Sigmoid colon (tissue), 7 donors: Measurements from ENCODE around the gene ZNF638. TPM values are rescaled to one million over a fixed set of nuclear protein-coding genes. Genes with fewer than 3 reads are reported as not detected.

Source experiments
- DNase-seq: peaks from one replicate; pipeline ENCODE4 v3.0.0-alpha.2; 2019
- H3K27ac ChIP-seq, 4 donors: fragments of 200-600 bp; sonication (generic); one replicate each; pipeline ENCODE4 v1.5.1; 2016 to 2019; ENCODE audit warnings: mild to moderate bottlenecking in 1 of 4
- H3K27me3 ChIP-seq, 3 donors: fragments of 200-600 bp; sonication (generic); one replicate each; pipeline ENCODE4 v1.5.1; 2019; ENCODE audit warnings: mild to moderate bottlenecking in 1 of 3
- H3K36me3 ChIP-seq, 4 donors: fragments of 200-600 bp; sonication (generic); one replicate each; pipeline ENCODE4 v1.5.1; 2016 to 2019
- H3K4me1 ChIP-seq, 4 donors: fragments of 200-600 bp; sonication (generic); one replicate each; pipeline ENCODE4 v1.5.1; 2017 to 2019
- H3K4me3 ChIP-seq, 4 donors: fragments of 200-600 bp; sonication (generic); one replicate each; pipeline ENCODE4 v1.5.1; 2017 to 2019; ENCODE audit warnings: mild to moderate bottlenecking in 2 of 4, moderate library complexity in 1 of 4
- H3K9me3 ChIP-seq, 4 donors: fragments of 200-600 bp in 3 of 4; sonication (generic) in 3 of 4; one replicate each; pipeline versions ENCODE4 v1.5.1 to v1.6.1; 2013 to 2019
- EP300 ChIP-seq, 4 donors: sonication (generic); formaldehyde crosslinking; IDR thresholded peaks; one replicate each; pipeline ENCODE4 v1.6.1; 2017; ENCODE audit warnings: antibody characterized with exemption in 4 of 4
- POLR2A ChIP-seq, 2 donors: fragments of 450-650 bp; IDR thresholded peaks; one replicate each; pipeline ENCODE4 v1.6.1; 2016; ENCODE audit warnings: antibody characterized with exemption in 2 of 2, mild to moderate bottlenecking in 2 of 2, moderate library complexity in 2 of 2
- POLR2AphosphoS5 ChIP-seq, 4 donors: sonication (generic); formaldehyde crosslinking; IDR thresholded peaks; one replicate each; pipeline ENCODE4 v1.6.1; 2017; ENCODE audit warnings: antibody characterized with exemption in 4 of 4
- WGBS, 2 donors: extraction: QIAGEN DNeasy Blood & Tissue Kit; methylation state at CpG; one replicate each; pipeline ENCODE4 v1.1.7; 2013; 5-methylcytosine and 5-hydroxymethylcytosine counted together
- intact Hi-C: fragments of 100-400 bp; cut with DNase I; formaldehyde crosslinking; loops from one replicate; pipeline ENCODE4 v1.15.1; 2023
- polyA plus RNA-seq, 3 donors: library from polyadenylated mRNA; stranded (reverse); fragments of 200-250 nt; gene quantifications; one replicate each; pipeline ENCODE4 v1.2.3, GENCODE V29; 2013
- total RNA-seq, 4 donors: library from RNA; depleted of rRNA; stranded (reverse); fragments of >200 nt; gene quantifications; one replicate each; pipeline ENCODE4 v1.1.0, GENCODE V29; 2016
- TF ChIP-seq, protein P1 (sequence below), 4 experiments: fragments of 450-650 bp in 3 of 4; fragments of 200-600 bp in 1 of 4; IDR thresholded peaks; one replicate each; pipeline ENCODE4 v1.5.1; 2016 to 2019; ENCODE audit warnings: antibody characterized with exemption in 4 of 4, mild to moderate bottlenecking in 3 of 4, moderate library complexity in 2 of 4
- donor health status: healthy with polysubstance abuse.
- donor health status: Bipolar disorder and iron deficiency.
- donor health status: healthy.

Gene ZNF638
- total and polyA plus RNA-seq, 7 donors = 28.7 to 184 (median 161) TPM

DNA sequence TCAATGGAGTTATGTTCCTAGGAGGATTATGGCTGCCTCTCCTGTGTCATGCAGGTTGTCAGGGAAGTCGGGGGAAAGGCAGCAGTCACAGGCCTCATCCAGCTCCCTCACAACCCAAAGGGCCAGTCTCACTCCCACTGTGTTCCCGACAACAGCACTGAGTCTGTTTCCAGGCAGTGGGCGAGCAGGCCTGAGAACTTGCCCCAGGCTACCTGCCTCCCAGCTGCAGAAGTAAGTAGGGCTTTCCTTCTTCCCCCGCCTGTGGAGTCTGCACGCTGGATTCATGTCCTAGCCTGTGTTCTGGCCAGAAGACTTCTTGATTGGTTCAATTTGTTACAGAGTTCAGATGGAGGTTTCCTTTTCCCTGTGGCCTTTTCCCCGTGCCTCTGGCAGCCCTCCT lies 8.2 kb upstream of the ZNF638 start:
- Histone ChIP-seq H3K9me3 (peaks cover 0 to 7% (median 0%) of the 10 kb centered on the region in 4 donors), H3K4me1 (no peaks in the 10 kb centered on the region), H3K36me3 (no peaks in the 10 kb centered on the region), H3K27ac (no peak overlapping the region), H3K27me3 (no peaks in the 10 kb centered on the region), H3K4me3 (no peak overlapping the region)
- intact Hi-C loops = no loop called here
- TF ChIP-seq, protein P1, sequence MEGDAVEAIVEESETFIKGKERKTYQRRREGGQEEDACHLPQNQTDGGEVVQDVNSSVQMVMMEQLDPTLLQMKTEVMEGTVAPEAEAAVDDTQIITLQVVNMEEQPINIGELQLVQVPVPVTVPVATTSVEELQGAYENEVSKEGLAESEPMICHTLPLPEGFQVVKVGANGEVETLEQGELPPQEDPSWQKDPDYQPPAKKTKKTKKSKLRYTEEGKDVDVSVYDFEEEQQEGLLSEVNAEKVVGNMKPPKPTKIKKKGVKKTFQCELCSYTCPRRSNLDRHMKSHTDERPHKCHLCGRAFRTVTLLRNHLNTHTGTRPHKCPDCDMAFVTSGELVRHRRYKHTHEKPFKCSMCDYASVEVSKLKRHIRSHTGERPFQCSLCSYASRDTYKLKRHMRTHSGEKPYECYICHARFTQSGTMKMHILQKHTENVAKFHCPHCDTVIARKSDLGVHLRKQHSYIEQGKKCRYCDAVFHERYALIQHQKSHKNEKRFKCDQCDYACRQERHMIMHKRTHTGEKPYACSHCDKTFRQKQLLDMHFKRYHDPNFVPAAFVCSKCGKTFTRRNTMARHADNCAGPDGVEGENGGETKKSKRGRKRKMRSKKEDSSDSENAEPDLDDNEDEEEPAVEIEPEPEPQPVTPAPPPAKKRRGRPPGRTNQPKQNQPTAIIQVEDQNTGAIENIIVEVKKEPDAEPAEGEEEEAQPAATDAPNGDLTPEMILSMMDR (IDR thresholded peaks at IDR 0.05) = no peak
- TF ChIP-seq POLR2A (IDR thresholded peaks at IDR 0.05) (no peak), POLR2AphosphoS5 (IDR thresholded peaks at IDR 0.05) (no peak), EP300 (IDR thresholded peaks at IDR 0.05) (no peak)
- WGBS, 2 donors = 92% methylated on average over 6 of the region's 6 CpGs
- no peak for DNase-seq

DNA sequence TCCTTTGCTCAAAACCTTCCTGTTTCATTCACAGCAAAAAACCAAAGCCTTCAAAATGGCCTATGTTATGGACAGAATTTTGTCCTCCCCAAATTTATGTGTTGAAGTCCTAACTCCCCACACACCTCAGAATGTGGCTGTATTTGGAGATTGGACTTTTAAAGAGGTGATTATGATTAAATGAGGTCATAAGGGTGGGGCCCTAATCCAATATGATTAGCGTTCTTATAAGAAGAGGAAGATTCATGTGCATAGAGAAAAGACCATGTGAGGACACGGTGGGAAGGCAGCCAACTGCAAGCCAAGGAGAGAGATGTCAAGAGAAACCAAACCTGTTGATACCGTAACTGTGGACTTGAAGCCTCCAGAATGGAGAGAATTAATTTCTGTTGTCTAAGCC lies 4.6 kb upstream of the ZNF638 start:
- no peaks in the 10 kb centered on the region for H3K9me3 ChIP-seq
- no peak for DNase-seq
- no peaks in the 10 kb centered on the region for H3K27me3 ChIP-seq
- no peaks in the 10 kb centered on the region for H3K36me3 ChIP-seq
- H3K4me3 ChIP-seq = no peak overlapping the region
- TF ChIP-seq EP300 (IDR thresholded peaks at IDR 0.05) (no peak), POLR2A (IDR thresholded peaks at IDR 0.05) (no peak), POLR2AphosphoS5 (IDR thresholded peaks at IDR 0.05) (no peak)
- TF ChIP-seq, protein P1 (IDR thresholded peaks at IDR 0.05) = no peak
- peaks cover 0 to 5% (median 2%) of the 10 kb centered on the region in 4 donors for H3K4me1 ChIP-seq
- no peak overlapping the region for H3K27ac ChIP-seq
- intact Hi-C loops = no loop called here
- 92 to 96% methylated on average over 3 of the region's 3 CpGs for WGBS, 2 donors

DNA sequence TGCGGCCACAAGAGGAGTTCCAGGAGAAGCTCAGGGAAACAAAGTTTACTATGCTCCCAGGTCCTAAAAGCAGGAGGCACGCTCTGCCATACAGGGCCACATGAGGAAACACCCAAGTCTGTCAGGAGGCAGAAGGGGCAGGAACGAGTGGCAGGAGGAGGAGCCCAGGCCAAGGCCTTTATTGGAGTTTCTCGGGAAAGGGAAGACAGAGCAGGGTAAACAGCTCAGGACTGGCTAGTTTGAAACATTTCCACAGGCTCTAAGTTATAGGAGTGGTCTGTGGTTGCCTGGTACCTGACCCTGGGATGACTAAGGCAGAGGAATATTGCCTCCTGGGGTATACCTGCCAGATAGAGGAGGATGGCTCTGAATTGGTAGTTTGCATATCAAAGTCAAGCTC lies 3.7 kb upstream of the ZNF638 start:
- WGBS, 2 donors = 27 to 58% methylated on average over 4 of the region's 4 CpGs
- H3K27me3 ChIP-seq = no peaks in the 10 kb centered on the region

DNA sequence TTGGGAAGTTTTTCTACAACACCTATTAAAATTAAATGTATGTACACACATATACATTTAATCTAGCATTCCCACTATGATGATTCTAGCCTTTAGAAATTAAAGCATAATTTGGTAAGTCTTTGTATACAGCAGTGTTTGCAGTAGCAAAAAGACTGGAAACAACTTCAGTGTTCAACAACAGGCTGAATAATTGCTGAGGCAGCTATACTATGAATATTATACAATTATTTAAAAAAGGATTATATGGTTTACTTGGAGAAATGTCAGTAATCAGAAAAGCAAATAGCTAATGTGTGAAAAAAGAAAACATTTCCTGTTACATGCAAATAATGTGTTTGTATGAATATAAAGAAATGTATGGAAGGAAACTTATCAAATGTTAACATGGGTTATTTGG lies 1.4 kb upstream of the ZNF638 start:
- no peak overlapping the region for H3K4me3 ChIP-seq
- H3K27me3 ChIP-seq = no peaks in the 10 kb centered on the region
- DNase-seq = no peak
- no peak overlapping the region for H3K27ac ChIP-seq
- H3K4me1 ChIP-seq = peaks cover 0 to 30% (median 24%) of the 10 kb centered on the region in 4 donors
- no peaks in the 10 kb centered on the region for H3K9me3 ChIP-seq
- TF ChIP-seq POLR2A (IDR thresholded peaks at IDR 0.05) = no peak
- no peak for TF ChIP-seq EP300 (IDR thresholded peaks at IDR 0.05)
- no peak for TF ChIP-seq POLR2AphosphoS5 (IDR thresholded peaks at IDR 0.05)
- TF ChIP-seq, protein P1 (IDR thresholded peaks at IDR 0.05) = no peak
- intact Hi-C loops = loop anchor here (5.0 kb wide), 2 partner anchors 53 to 198 kb away; partner anchors contain the start of genes MCEE and MPHOSPH10
- H3K36me3 ChIP-seq = peaks cover 0 to 4% (median 0%) of the 10 kb centered on the region in 4 donors

More for the DNA sequence above, 3.7 kb upstream of the ZNF638 start:
- no peak for DNase-seq
- Histone ChIP-seq H3K9me3 (no peaks in the 10 kb centered on the region), H3K4me1 (peaks cover 0 to 8% (median 3%) of the 10 kb centered on the region in 4 donors), H3K4me3 (no peak overlapping the region), H3K27ac (no peak overlapping the region), H3K36me3 (no peaks in the 10 kb centered on the region)
- TF ChIP-seq POLR2A (IDR thresholded peaks at IDR 0.05) (no peak), EP300 (IDR thresholded peaks at IDR 0.05) (no peak), POLR2AphosphoS5 (IDR thresholded peaks at IDR 0.05) (no peak)
- TF ChIP-seq, protein P1 (IDR thresholded peaks at IDR 0.05) = no peak
- intact Hi-C loops = no loop called here
